Memory B cell (primary cell): ENCODE measurements around the gene ERBIN.
A peak's percentile ranks its signal among the peaks of the same experiment; 100 is the strongest.
"Not testable (repeated sequence)": the region's sequence is repeated elsewhere in the genome, so short reads cannot be mapped to it uniquely, and the experiment has no call there.

Source experiments
- ATAC-seq: fragments of 150-1000 bp; cut with Tn5 transposase; 2 replicates; pipeline ENCODE4 v1.10.0; 2021; ENCODE audit warnings: low read depth, mild to moderate bottlenecking, moderate library complexity
- DNase-seq, 2 donors: peaks; one replicate each; pipeline ENCODE4 v3.0.0; 2022; ENCODE audit warnings: low spot score in 2 of 2
- H3K27ac Mint-ChIP-seq: one replicate; pipeline ENCODE4 v1.8.0; 2022; ENCODE audit warnings: mild to moderate bottlenecking, moderate library complexity, mixed read lengths
- H3K27me3 Mint-ChIP-seq: one replicate; pipeline ENCODE4 v1.8.0; 2022; ENCODE audit warnings: mixed read lengths
- H3K36me3 Mint-ChIP-seq: one replicate; pipeline ENCODE4 v1.8.0; 2022; ENCODE audit warnings: mild to moderate bottlenecking, mixed read lengths
- H3K4me1 Mint-ChIP-seq: one replicate; pipeline ENCODE4 v1.8.0; 2022; ENCODE audit warnings: mixed read lengths
- H3K4me3 Mint-ChIP-seq: one replicate; pipeline ENCODE4 v1.8.0; 2022; ENCODE audit warnings: mild to moderate bottlenecking, moderate library complexity, mixed read lengths
- H3K9me3 Mint-ChIP-seq: one replicate; pipeline ENCODE4 v1.8.0; 2022; ENCODE audit warnings: mixed read lengths

The ERBIN gene

DNA sequence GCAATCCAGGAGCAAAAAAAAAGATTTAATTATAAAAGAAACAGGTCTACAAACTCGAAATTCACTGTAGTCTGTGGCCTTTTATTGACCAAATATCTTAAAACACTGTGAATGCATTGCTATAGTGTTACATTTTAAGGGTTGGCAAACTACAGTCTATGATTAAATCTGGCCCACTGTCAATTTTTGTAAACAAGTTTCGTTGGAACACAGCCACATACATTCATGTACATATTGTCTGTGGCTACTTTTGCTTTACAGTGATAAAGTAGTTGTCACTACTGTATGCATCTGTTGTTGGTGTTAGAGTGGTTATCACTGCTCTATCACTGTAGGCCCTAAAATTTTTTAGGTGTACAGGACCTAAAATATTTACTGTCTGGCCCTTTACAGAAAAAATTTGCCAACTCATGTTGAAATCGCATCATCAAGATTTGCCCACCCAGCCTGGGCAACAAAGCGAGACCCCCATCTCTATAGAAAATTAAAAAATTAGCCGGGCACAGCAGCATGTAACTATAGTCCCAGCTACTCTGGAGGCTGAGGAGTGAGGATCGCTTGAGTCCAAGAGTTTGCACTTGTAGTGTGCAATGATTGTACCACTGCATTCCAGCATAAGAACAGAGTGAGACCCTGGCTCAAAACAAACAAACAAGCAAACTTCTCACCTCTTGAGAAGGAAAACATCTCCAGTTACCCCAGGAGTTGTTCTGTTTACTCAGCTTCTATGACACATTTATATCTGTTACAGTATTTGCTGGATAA lies 89.0 kb downstream of the ERBIN start:
- Mint-ChIP-seq H3K27me3 (no peaks in the 10 kb centered on the region), H3K36me3 (peaks cover 18% of the 10 kb centered on the region), H3K27ac (peak overlapping the region; percentile 89), H3K9me3 (no peaks in the 10 kb centered on the region), H3K4me3 (no peak overlapping the region), H3K4me1 (peaks cover 14% of the 10 kb centered on the region)
- DNase-seq, result no peak
- no peak for ATAC-seq

DNA sequence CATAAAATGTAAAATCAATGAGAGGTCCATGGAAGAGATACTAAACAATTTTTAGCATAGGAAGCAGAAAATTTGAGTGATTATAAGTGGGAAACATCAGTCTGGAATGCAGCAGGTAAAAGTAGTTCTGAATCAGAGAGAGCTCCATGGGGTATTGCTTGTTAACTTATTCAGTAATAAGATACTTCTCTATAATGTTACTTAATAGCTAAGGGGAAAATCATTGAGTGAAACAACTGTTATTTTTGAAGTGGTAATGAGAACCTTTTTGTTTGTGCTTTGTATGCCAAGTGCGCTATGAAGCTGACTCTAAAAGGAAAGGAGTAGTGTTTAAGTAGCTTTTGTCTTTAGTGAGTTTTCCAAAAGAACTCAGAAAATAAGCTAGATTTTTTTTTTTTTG lies 95.2 kb downstream of the ERBIN start:
- no peak for DNase-seq
- H3K9me3 Mint-ChIP-seq, result no peaks in the 10 kb centered on the region
- H3K36me3 Mint-ChIP-seq, result peaks cover 25% of the 10 kb centered on the region
- peak overlapping the region; percentile 5 for H3K27ac Mint-ChIP-seq
- H3K4me3 Mint-ChIP-seq, result no peak overlapping the region
- H3K4me1 Mint-ChIP-seq, result peaks cover 10% of the 10 kb centered on the region
- no peak for ATAC-seq
- no peaks in the 10 kb centered on the region for H3K27me3 Mint-ChIP-seq

DNA sequence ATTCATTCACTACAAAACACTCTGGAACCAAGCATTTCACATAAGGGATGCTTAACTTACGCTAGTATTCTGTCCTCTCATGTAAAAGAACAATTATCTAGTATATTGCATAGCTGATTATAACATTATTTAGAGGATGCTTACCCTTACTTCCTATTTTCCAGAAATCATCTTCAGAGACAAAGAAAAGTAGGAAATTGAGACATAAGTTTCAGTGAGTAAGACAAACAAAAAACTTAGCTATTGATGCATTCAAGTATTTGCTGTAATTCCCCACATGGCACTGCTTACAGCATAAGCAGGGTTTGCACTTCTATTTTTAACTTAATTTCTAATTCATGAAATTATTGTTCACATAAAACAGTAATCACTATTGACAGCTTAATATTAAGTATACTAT lies 112.9 kb downstream of the ERBIN start:
- peaks cover 13% of the 10 kb centered on the region for H3K4me1 Mint-ChIP-seq
- ATAC-seq (no peak), DNase-seq (no peak)
- no peak overlapping the region for H3K4me3 Mint-ChIP-seq
- peaks cover 36% of the 10 kb centered on the region for H3K36me3 Mint-ChIP-seq
- H3K9me3 Mint-ChIP-seq, result no peaks in the 10 kb centered on the region
- H3K27me3 Mint-ChIP-seq, result no peaks in the 10 kb centered on the region
- H3K27ac Mint-ChIP-seq, result no peak overlapping the region

GRCh38 chr5:66039701-66040100 lies 113.3 kb downstream of the ERBIN start:
- peaks cover 36% of the 10 kb centered on the region for H3K36me3 Mint-ChIP-seq
- no peak overlapping the region for H3K27ac Mint-ChIP-seq
- ATAC-seq (no peak), DNase-seq (no peak)
- H3K4me3 Mint-ChIP-seq, result no peak overlapping the region
- peaks cover 11% of the 10 kb centered on the region for H3K4me1 Mint-ChIP-seq
- H3K9me3 Mint-ChIP-seq, result no peaks in the 10 kb centered on the region
- no peaks in the 10 kb centered on the region for H3K27me3 Mint-ChIP-seq

DNA sequence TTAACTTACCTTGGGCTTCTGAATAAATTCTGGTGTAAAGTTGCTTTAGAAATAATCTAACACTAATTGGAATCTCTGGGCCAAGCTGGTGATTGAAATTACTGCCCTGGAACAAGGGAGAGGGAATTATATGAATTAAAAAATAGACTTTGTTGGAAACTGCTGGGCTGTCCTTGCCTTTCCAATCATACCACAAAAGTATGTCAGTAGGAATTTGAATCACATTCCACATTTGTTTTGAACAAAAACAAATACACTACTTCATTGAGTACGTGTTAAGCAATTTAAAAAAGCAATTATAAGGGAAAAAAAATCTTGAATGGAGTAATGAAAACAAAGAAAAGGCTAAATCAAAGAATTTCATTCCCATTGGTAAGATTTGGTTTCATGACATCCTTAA lies 115.3 kb downstream of the ERBIN start:
- DNase-seq (no peak), ATAC-seq (no peak)
- peak overlapping the region; percentile 42 for H3K27ac Mint-ChIP-seq
- no peaks in the 10 kb centered on the region for H3K9me3 Mint-ChIP-seq
- no peaks in the 10 kb centered on the region for H3K27me3 Mint-ChIP-seq
- H3K36me3 Mint-ChIP-seq, result peaks cover 30% of the 10 kb centered on the region
- no peak overlapping the region for H3K4me3 Mint-ChIP-seq
- peaks cover 6% of the 10 kb centered on the region for H3K4me1 Mint-ChIP-seq

GRCh38 chr5:66057239-66057638 lies 130.9 kb downstream of the ERBIN start:
- DNase-seq, result no peak

GRCh38 chr5:66061320-66061719 lies 134.9 kb downstream of the ERBIN start:
- Mint-ChIP-seq H3K36me3 (peaks cover 33% of the 10 kb centered on the region), H3K4me1 (peaks cover 15% of the 10 kb centered on the region)
- not testable (repeated sequence) for ATAC-seq, H3K4me3 Mint-ChIP-seq, H3K27me3 Mint-ChIP-seq, H3K9me3 Mint-ChIP-seq, DNase-seq, H3K27ac Mint-ChIP-seq

More at GRCh38 chr5:66057239-66057638, 130.9 kb downstream of the ERBIN start:
- Mint-ChIP-seq H3K4me1 (peaks cover 15% of the 10 kb centered on the region), H3K27me3 (no peaks in the 10 kb centered on the region), H3K9me3 (peaks cover 9% of the 10 kb centered on the region), H3K27ac (no peak overlapping the region), H3K36me3 (peaks cover 42% of the 10 kb centered on the region), H3K4me3 (no peak overlapping the region)
- ATAC-seq, result no peak

DNA sequence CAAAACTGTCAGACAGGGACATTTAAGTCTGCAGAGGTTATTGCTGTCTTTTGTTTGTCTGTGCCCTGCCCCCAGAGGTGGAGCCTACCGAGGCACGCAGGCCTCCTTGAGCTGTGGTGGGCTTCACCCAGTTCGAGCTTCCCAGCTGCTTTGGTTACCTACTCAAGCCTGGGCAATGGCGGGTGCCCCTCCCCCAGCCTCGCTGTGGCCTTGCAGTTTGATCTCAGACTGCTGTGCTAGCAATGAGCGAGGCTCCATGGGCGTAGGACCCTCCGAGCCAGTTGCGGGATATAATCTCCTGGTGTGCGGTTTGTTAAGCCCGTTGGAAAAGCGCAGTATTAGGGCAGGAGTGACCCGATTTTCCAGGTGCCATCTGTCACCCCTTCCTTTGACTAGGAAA lies 136.7 kb downstream of the ERBIN start:
- not testable (repeated sequence) for ATAC-seq, H3K27me3 Mint-ChIP-seq, DNase-seq, H3K9me3 Mint-ChIP-seq, H3K4me3 Mint-ChIP-seq, H3K27ac Mint-ChIP-seq
- H3K4me1 Mint-ChIP-seq, result peaks cover 15% of the 10 kb centered on the region
- H3K36me3 Mint-ChIP-seq, result peaks cover 30% of the 10 kb centered on the region

DNA sequence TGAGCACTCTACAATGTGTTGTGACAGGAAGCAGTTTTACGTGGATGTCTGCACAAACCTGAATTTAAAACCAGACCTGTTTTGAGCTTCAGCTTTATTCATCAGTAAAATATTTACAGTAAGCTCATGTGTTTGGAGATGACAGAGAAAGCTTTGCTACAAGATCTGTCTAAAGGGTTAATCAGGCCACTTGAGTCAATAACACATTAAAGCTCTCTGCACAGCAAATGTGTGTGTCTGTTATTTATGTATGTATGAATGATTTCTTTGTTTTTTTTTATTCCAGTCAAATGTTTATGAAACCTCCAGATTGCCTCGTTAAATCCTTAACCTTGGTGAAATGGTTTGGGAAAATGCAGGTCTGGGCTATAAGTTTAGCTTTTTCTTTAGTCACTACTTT lies 140.5 kb downstream of the ERBIN start:
- Mint-ChIP-seq H3K27me3 (no peaks in the 10 kb centered on the region), H3K4me1 (peaks cover 4% of the 10 kb centered on the region), H3K36me3 (peaks cover 17% of the 10 kb centered on the region), H3K4me3 (no peak overlapping the region), H3K9me3 (peaks cover 4% of the 10 kb centered on the region), H3K27ac (no peak overlapping the region)
- no peak for DNase-seq
- no peak for ATAC-seq

GRCh38 chr5:66072031-66072430 lies 145.7 kb downstream of the ERBIN start:
- H3K4me3 Mint-ChIP-seq, result no peak overlapping the region
- ATAC-seq, result no peak
- no peak for DNase-seq
- no peak overlapping the region for H3K27ac Mint-ChIP-seq
- H3K27me3 Mint-ChIP-seq, result no peaks in the 10 kb centered on the region
- H3K4me1 Mint-ChIP-seq, result no peaks in the 10 kb centered on the region
- H3K36me3 Mint-ChIP-seq, result peaks cover 9% of the 10 kb centered on the region
- H3K9me3 Mint-ChIP-seq, result no peaks in the 10 kb centered on the region

DNA sequence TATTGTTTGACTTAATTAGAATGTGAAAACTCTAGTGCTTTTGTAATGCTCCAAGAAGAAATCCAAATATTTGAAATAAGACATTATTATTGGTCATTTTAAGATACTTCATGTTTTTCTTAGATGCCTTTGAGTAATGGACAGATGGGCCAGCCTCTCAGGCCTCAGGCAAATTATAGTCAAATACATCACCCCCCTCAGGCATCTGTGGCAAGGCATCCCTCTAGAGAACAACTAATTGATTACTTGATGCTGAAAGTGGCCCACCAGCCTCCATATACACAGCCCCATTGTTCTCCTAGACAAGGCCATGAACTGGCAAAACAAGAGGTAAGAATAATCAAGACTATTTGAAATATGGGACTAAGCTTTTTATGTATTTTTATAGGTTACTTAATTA lies 148.5 kb downstream of the ERBIN start:
- no peak for DNase-seq
- no peak overlapping the region for H3K4me3 Mint-ChIP-seq
- H3K27ac Mint-ChIP-seq, result no peak overlapping the region
- no peaks in the 10 kb centered on the region for H3K9me3 Mint-ChIP-seq
- H3K27me3 Mint-ChIP-seq, result no peaks in the 10 kb centered on the region
- peaks cover 10% of the 10 kb centered on the region for H3K36me3 Mint-ChIP-seq
- no peak for ATAC-seq
- H3K4me1 Mint-ChIP-seq, result no peaks in the 10 kb centered on the region

DNA sequence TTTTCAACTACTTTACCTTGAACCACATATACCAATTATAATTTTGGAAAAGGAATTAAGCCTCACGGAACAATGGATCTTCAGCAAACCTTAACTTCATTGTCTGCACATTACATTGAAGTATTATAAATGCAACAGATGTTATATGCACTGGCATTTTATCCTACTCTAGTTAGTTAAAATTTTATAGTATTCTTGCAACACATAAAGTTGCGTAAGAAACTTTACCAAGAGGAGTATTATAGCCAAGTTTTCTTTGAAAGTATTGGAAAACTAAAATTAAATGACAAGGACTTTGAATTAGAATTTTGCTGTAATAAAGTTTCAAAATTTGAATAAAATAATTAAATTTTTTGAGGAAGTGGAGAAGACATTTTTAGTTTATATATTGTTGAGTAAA lies 154.3 kb downstream of the ERBIN start:
- H3K27ac Mint-ChIP-seq, result no peak overlapping the region

DNA sequence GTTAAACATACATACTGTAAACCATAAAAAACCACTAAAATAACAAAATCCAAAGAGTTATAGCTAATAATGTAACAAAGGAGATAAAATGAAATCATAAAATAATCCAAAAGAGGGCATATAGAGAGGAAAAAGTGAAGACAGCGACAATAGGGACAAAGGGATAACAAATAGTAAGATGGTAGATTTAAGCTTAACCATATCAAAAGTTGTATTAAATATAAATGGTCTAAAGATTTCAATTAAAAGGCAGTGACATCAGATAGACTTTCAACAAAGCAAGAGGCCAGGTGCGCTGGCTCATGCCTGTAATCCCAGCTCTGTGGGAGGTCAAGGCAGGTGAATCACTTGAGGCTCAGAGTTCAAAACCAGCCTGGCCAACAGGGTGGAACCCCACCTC lies 163.0 kb downstream of the ERBIN start:
- H3K27me3 Mint-ChIP-seq, result no peaks in the 10 kb centered on the region
- peaks cover 41% of the 10 kb centered on the region for H3K36me3 Mint-ChIP-seq
- no peaks in the 10 kb centered on the region for H3K4me1 Mint-ChIP-seq
- ATAC-seq, result no peak
- peaks cover 9% of the 10 kb centered on the region for H3K9me3 Mint-ChIP-seq
- no peak overlapping the region for H3K27ac Mint-ChIP-seq
- DNase-seq, result no peak
- H3K4me3 Mint-ChIP-seq, result no peak overlapping the region

More for the DNA sequence above, 154.3 kb downstream of the ERBIN start:
- DNase-seq (no peak), ATAC-seq (no peak)
- no peaks in the 10 kb centered on the region for H3K27me3 Mint-ChIP-seq
- H3K36me3 Mint-ChIP-seq, result peaks cover 13% of the 10 kb centered on the region
- H3K4me1 Mint-ChIP-seq, result no peaks in the 10 kb centered on the region
- H3K4me3 Mint-ChIP-seq, result no peak overlapping the region
- H3K9me3 Mint-ChIP-seq, result no peaks in the 10 kb centered on the region

GRCh38 chr5:66100851-66101250 lies 174.5 kb downstream of the ERBIN start:
- peaks cover 30% of the 10 kb centered on the region for H3K9me3 Mint-ChIP-seq
- DNase-seq, result no peak

DNA sequence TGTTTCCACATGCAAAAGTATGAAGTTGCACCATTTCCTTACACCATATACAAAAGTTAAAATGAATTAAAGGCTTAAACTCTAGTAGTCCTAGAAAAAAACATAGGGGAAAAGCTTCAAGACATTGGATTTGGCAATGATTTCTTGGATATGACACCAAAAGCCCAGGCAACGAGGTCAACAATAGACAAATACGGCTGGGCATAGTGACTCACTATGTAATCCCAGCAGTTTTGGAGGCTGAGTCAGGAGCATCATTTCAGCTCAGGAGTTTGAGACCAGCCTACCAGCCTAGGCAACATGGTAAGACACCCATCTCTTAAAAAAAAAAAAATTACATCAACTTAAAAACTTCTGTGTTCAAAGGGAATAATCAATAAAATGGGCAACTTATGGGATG lies 186.8 kb downstream of the ERBIN start:
- Mint-ChIP-seq H3K27ac (no peak overlapping the region), H3K9me3 (peaks cover 11% of the 10 kb centered on the region), H3K27me3 (no peaks in the 10 kb centered on the region), H3K36me3 (no peaks in the 10 kb centered on the region), H3K4me1 (no peaks in the 10 kb centered on the region), H3K4me3 (no peak overlapping the region)
- no peak for DNase-seq
- ATAC-seq, result no peak

More at GRCh38 chr5:66100851-66101250, 174.5 kb downstream of the ERBIN start:
- no peak for ATAC-seq
- Mint-ChIP-seq H3K27me3 (no peaks in the 10 kb centered on the region), H3K4me3 (no peak overlapping the region), H3K36me3 (peaks cover 5% of the 10 kb centered on the region), H3K27ac (no peak overlapping the region), H3K4me1 (no peaks in the 10 kb centered on the region)
